Measurements from ENCODE around the gene MTMR12.
"Not testable (repeated sequence)": the region's sequence is repeated elsewhere in the genome, so short reads cannot be mapped to it uniquely, and the experiment has no call there.

Gene MTMR12

GRCh38 chr5:32232441-32233219 is 80.1 kb downstream of the MTMR12 start:
- DNase-seq (ENCODE audit: low read depth in 2 of 2): peak; percentile 53 to 74

- no peak for DNase-seq (ENCODE audit: low read depth in 2 of 2)
Observed at GRCh38 chr5:32231929-32232328, 80.8 kb downstream of the MTMR12 start.

GRCh38 chr5:32231241-32231640 is 81.5 kb downstream of the MTMR12 start:
- no peak for DNase-seq (ENCODE audit: low read depth in 2 of 2)

- DNase-seq (ENCODE audit: low read depth in 2 of 2): no peak
Observed at GRCh38 chr5:32230356-32231099, 82.2 kb downstream of the MTMR12 start.

- no peak for DNase-seq (ENCODE audit: low read depth in 2 of 2)
Observed at GRCh38 chr5:32229586-32229985, 83.2 kb downstream of the MTMR12 start.

GRCh38 chr5:32228816-32229215 is 83.9 kb downstream of the MTMR12 start:
- no peak for DNase-seq (ENCODE audit: low read depth in 2 of 2)

GRCh38 chr5:32225445-32225844 is 87.3 kb downstream of the MTMR12 start:
- no peak for DNase-seq (ENCODE audit: low read depth in 2 of 2)

GRCh38 chr5:32223972-32224609 is 88.6 kb downstream of the MTMR12 start:
- DNase-seq (ENCODE audit: low read depth in 2 of 2): no peak

- no peak for DNase-seq (ENCODE audit: low read depth in 2 of 2)
Observed at GRCh38 chr5:32222723-32223470, 89.8 kb downstream of the MTMR12 start.

- no peak for DNase-seq (ENCODE audit: low read depth in 2 of 2)
Observed at GRCh38 chr5:32217886-32218396, 94.8 kb downstream of the MTMR12 start.

- DNase-seq (ENCODE audit: low read depth in 2 of 2): not testable (repeated sequence)
Observed at GRCh38 chr5:32214344-32214743, 98.4 kb downstream of the MTMR12 start.

- no peak for DNase-seq (ENCODE audit: low read depth in 2 of 2)
Observed at GRCh38 chr5:32210151-32210550, 102.6 kb downstream of the MTMR12 start.

GRCh38 chr5:32208837-32209236 is 103.9 kb downstream of the MTMR12 start:
- DNase-seq (ENCODE audit: low read depth in 2 of 2): not testable (repeated sequence)

- DNase-seq (ENCODE audit: low read depth in 2 of 2): no peak
Observed at GRCh38 chr5:32207355-32207634, 105.4 kb downstream of the MTMR12 start.

- DNase-seq (ENCODE audit: low read depth in 2 of 2): no peak
Observed at GRCh38 chr5:32206509-32207354, 106.0 kb downstream of the MTMR12 start.

- DNase-seq (ENCODE audit: low read depth in 2 of 2): no peak
Observed at GRCh38 chr5:32206053-32206452, 106.7 kb downstream of the MTMR12 start.

GRCh38 chr5:32202394-32202793 is 110.3 kb downstream of the MTMR12 start:
- no peak for DNase-seq (ENCODE audit: low read depth in 2 of 2)

- no peak for DNase-seq (ENCODE audit: low read depth in 2 of 2)
Observed at GRCh38 chr5:32201122-32201753, 111.5 kb downstream of the MTMR12 start.

- DNase-seq (ENCODE audit: low read depth in 2 of 2): no peak
Observed at GRCh38 chr5:32197032-32197431, 115.7 kb downstream of the MTMR12 start.

- DNase-seq (ENCODE audit: low read depth in 2 of 2): no peak
Observed at GRCh38 chr5:32195265-32195664, 117.5 kb downstream of the MTMR12 start.

- no peak for DNase-seq (ENCODE audit: low read depth in 2 of 2)
Observed at GRCh38 chr5:32193591-32193990, 119.1 kb downstream of the MTMR12 start.

Measured in stimulated activated CD4-positive, alpha-beta T cell treated with anti-CD3 and anti-CD28 coated beads, Interleukin-15, amount 100 ng/mL, for 48 hours (primary cell).